ENCODE results near the gene RAP1A. TPM values are rescaled to one million over a fixed set of nuclear protein-coding genes. Genes with fewer than 3 reads are reported as not detected.

RAP1A gene
- 100 to 1,000 TPM; 112 to 113 TPM for total RNA-seq

DNA sequence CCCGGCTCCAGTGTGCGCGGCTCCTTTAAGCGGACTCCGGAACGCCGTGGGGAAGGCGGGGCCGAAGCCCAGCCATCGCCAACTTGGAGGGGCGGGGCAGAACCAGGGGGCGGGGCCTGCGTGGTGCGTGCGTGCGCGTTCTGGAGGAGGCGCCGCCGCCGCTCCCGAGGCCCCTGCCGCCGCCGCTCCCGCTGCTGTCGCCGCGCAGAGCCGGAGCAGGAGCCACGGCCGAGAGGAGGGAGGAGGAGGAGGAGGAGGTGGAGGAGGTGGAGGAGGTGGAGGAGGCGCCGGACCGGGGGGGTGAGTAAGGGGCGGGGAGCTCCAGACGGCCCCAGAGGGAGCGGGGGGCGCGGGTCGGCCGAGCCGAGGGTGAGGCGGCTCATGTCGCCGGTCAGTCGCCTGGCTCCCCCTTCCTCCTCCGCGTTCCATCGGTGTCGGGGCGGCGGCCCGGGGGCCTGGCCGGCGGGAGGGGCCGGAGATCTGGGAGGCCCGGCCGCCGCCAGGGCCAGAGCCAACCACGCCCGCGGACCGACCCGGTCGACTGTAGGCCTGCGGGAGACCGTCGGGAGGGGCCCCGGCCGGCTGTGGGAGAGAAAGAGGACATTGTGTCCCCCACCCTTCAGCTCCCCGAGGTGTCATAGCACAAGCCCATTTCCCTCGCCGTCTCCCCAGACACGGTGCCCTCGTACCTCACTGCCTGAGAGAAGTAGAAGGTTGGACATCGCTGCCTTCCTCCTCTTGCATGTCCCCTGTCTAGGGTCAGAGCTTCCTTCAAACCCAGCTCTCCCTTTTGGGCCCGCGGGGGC, at the start of gene RAP1A:
Gene RAP1A (plus strand): TSS at position 155 of the 806 bp plus-strand sequence. CDS start 71,572 bp downstream, outside the sequence.

DNA sequence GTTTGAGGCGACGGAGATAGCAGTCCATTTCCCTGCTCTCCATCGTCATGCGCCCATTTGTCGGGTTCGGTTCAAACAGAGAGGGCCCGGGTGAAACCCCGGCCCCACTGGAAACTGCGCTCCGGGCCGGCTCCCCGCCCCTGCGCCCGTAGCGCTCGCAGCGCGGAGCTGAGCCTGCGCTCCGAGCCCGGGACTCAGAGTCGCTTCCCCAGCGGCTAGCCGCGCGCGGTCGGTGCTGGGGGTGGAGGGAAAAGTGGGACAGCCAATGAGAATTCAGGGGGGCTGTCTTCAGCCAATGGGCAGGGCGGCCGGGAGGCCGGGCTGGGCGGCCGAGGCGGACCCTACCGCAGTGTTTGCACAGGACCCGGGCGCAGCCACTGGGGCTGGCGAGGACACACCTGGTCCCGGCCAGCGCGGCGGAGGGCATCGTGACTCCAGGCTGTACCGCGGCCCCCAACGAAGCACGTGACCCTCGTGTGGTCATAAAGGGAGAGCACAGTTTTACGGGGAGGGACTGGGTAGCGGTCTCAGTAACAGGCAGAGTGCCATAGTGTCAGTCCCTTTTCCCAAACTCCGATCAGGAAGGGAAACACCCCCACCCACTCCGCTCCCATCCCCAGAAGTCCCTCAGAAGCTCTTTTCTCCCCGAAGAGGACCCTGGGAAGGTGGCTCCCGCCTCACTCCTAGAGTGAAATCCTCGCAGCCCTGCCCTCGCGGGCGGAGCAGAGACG, 119.8 kb downstream of the RAP1A start, which contains the start of gene INKA2:
Gene INKA2 (minus strand): TSS at position 202 of the 731 bp plus-strand sequence. CDS start 153 bp downstream, at position 49.

DNA sequence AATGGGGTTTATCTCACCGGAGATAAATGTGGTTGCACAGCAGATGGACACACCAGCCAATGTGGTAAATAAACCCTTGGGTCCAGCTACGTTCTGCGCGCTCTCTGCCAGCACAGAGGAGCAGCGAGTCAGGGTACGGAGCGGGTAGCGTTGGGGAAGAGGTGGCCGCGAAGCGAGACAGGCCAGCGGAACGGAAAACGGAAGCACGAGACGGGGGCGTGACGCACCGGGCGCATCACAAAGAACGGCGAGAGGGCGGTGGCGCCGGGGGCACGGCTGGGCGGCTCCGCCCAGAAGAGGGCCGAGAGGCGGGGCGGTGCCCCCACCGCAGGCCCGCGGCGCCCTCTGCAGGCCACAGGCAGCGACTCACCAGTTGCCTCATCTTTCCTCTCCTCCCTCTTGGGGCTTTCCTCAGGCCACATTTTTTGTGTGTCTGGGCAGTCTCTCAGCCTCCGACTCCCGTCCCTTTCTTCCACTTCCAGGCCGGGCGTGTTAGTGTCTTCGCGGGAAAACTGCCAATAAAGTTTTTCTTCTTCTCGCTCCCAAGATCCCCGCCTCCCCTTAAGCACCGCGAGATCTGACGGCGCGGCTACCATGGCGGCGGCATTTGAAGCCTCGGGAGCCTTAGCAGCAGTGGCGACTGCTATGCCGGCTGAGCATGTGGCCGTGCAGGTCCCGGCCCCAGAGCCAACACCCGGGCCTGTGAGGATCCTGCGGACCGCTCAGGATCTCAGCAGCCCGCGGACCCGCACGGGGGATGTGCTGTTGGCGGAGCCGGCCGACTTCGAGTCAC, 135.9 kb downstream of the RAP1A start, which contains the start of gene DDX20:
Gene DDX20 (plus strand): TSS at position 571 of the 793 bp plus-strand sequence. CDS start 24 bp downstream, at position 595.

Other genes starting within 250 kb of the RAP1A start
- 1 to 10 TPM in 1 of 2 experiments, under 1 TPM in 1; 0.91 to 1.1 TPM for gene OVGP1, start 192.1 kb upstream of the RAP1A start, total RNA-seq
- 10 to 100 TPM; 48.2 to 49.9 TPM for gene WDR77, start 170.5 kb upstream of the RAP1A start, total RNA-seq
- 100 to 1,000 TPM; 321 to 333 TPM for gene ATP5PB, start 170.3 kb upstream of the RAP1A start, total RNA-seq
- 10 to 100 TPM; 59.0 to 60.5 TPM for gene C1orf162, start 145.8 kb upstream of the RAP1A start, total RNA-seq
- under 1 TPM in 1 of 2 experiments, not detected in 1; 0.10 TPM for gene ADORA3, start 116.2 kb upstream of the RAP1A start, total RNA-seq
- gene TMIGD3, start 116.2 kb upstream of the RAP1A start, total RNA-seq: not detected
- gene INKA2, start 119.6 kb downstream of the RAP1A start, total RNA-seq: 1 to 10 TPM; 2.2 to 2.6 TPM
- 10 to 100 TPM; 12.0 to 14.1 TPM for gene DDX20, start 136.1 kb downstream of the RAP1A start, total RNA-seq

Measured in activated naive CD4-positive, alpha-beta T cell treated with anti-CD3 and anti-CD28 coated beads, Interleukin-2, amount 10 ng/mL, durations not matched to agents 5 hours and 36 hours (primary cell).